Astrocyte (in vitro differentiated cells and primary cell): ENCODE measurements around the gene NUTF2.

Experiments
- EZH2 ChIP-seq: IDR thresholded peaks from 2 replicates; pipeline ENCODE4 v1.6.1; 2012; ENCODE audit warnings: mild to moderate bottlenecking, low read length, inconsistent platforms; ENCODE audit not compliant: insufficient read depth
- TF ChIP-seq, protein P1 (sequence below): IDR thresholded peaks from 2 replicates; pipeline ENCODE4 v1.5.1; 2011; ENCODE audit warnings: low read depth, mild to moderate bottlenecking, inconsistent platforms, low read length, moderate library complexity; ENCODE audit not compliant: insufficient read depth

DNA sequence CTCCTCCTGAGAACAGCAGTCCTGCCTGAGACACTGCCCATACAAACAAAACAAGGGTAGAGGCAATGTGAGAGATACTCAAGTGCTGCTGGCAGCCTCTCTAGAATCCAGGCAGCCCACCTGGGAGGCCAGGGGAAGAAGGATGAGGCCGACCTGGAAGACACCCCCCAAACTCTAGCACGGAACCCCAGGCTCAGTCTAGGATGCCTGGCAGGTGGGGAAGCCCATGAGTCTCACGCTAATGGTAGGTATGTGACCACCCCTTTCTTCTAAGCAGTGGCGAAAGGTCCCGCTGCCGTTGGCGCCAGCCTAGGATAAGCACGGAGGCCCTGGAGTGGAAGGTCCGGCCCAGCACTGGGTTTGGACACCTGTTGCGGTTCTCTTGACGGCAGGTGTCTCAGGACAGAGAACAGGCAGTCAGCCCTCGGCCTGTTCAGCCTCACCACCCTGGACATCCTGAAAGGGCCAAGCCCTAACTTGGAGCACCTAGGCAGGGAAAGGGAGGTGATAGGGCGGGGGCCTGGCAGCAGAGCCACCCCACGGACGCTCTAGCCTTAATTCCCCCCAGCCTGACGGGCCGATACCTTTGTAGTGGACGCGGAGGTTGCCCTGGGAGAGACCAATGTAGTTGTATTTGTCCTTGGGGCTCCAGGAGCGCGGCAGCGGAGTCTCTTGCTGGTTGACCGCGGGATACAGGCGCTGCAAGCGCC lies 40.9 kb upstream of the NUTF2 start:
- TF ChIP-seq, protein P1, sequence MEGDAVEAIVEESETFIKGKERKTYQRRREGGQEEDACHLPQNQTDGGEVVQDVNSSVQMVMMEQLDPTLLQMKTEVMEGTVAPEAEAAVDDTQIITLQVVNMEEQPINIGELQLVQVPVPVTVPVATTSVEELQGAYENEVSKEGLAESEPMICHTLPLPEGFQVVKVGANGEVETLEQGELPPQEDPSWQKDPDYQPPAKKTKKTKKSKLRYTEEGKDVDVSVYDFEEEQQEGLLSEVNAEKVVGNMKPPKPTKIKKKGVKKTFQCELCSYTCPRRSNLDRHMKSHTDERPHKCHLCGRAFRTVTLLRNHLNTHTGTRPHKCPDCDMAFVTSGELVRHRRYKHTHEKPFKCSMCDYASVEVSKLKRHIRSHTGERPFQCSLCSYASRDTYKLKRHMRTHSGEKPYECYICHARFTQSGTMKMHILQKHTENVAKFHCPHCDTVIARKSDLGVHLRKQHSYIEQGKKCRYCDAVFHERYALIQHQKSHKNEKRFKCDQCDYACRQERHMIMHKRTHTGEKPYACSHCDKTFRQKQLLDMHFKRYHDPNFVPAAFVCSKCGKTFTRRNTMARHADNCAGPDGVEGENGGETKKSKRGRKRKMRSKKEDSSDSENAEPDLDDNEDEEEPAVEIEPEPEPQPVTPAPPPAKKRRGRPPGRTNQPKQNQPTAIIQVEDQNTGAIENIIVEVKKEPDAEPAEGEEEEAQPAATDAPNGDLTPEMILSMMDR: no peak
- TF ChIP-seq EZH2: no peak
